ENCODE measurements around the gene ART4.
A peak's percentile ranks its signal among the peaks of the same experiment; 100 is the strongest.

ART4 gene

GRCh38 chr12:14802721-14803010 is 40.7 kb downstream of the ART4 start:
- Histone ChIP-seq H3K4me1 (ENCODE audit: low read length) (peaks cover 12% of the 10 kb centered on the region; the same call in 1 of the 2 replicates), H3K4me3 (ENCODE audit: low read length) (peak overlapping the region; percentile 89), H3K4me2 (ENCODE audit: low read depth, low read length) (peak overlapping the region; percentile 76), H3K9me2 (replicated peaks; ENCODE audit: insufficient read depth, low read length) (no peaks in the 10 kb centered on the region), H4K20me1 (ENCODE audit: insufficient read depth, low read length) (no peaks in the 10 kb centered on the region), H3K27ac (ENCODE audit: low read length) (peak overlapping the region; percentile 74), H3K79me2 (ENCODE audit: low read length) (peaks cover 55% of the 10 kb centered on the region), H2AFZ (ENCODE audit: low read length) (peak overlapping the region; percentile 48), H3F3A (ENCODE audit: insufficient read depth, low read length) (no peaks in the 10 kb centered on the region; the same call in 1 of the 2 replicates), H3K27me3 (replicated peaks; ENCODE audit: insufficient read depth, low read length) (no peaks in the 10 kb centered on the region), H3K9ac (ENCODE audit: low read length) (peak overlapping the region; percentile 93), H3K9me3 (replicated peaks; ENCODE audit: insufficient read depth, low read length) (no peaks in the 10 kb centered on the region), H3K36me3 (replicated peaks; ENCODE audit: insufficient read depth, low read length) (peaks cover 9% of the 10 kb centered on the region; the same call in 1 of the 2 replicates)
- no peak for DNase-seq
- no peak for TF ChIP-seq EZH2phosphoT487 (IDR thresholded peaks at IDR 0.05; ENCODE audit: low read length)
- TF ChIP-seq CTCF (IDR thresholded peaks at IDR 0.05; ENCODE audit: low read length) = no peak
- no peak for TF ChIP-seq EZH2 (optimal IDR thresholded peaks at IDR 0.05; ENCODE audit: low read depth, low read length)

GRCh38 chr12:14802247-14802646 is 41.1 kb downstream of the ART4 start:
- Histone ChIP-seq H3K4me3 (ENCODE audit: low read length) (peak overlapping the region; percentile 89), H3F3A (ENCODE audit: insufficient read depth, low read length) (no peaks in the 10 kb centered on the region; the same call in 1 of the 2 replicates), H3K4me2 (ENCODE audit: low read depth, low read length) (peak overlapping the region; percentile 76), H2AFZ (ENCODE audit: low read length) (no peak overlapping the region), H4K20me1 (ENCODE audit: insufficient read depth, low read length) (no peaks in the 10 kb centered on the region), H3K36me3 (replicated peaks; ENCODE audit: insufficient read depth, low read length) (peaks cover 10% of the 10 kb centered on the region; the same call in 1 of the 2 replicates), H3K9ac (ENCODE audit: low read length) (peak overlapping the region; percentile 93), H3K27ac (ENCODE audit: low read length) (peak overlapping the region; percentile 74; the same call in 1 of the 2 replicates), H3K4me1 (ENCODE audit: low read length) (peaks cover 12% of the 10 kb centered on the region; the same call in 1 of the 2 replicates), H3K9me3 (replicated peaks; ENCODE audit: insufficient read depth, low read length) (no peaks in the 10 kb centered on the region), H3K9me2 (replicated peaks; ENCODE audit: insufficient read depth, low read length) (no peaks in the 10 kb centered on the region), H3K79me2 (ENCODE audit: low read length) (peaks cover 59% of the 10 kb centered on the region), H3K27me3 (replicated peaks; ENCODE audit: insufficient read depth, low read length) (no peaks in the 10 kb centered on the region)
- TF ChIP-seq EZH2phosphoT487 (IDR thresholded peaks at IDR 0.05; ENCODE audit: low read length) (no peak), EZH2 (optimal IDR thresholded peaks at IDR 0.05; ENCODE audit: low read depth, low read length) (no peak), CTCF (IDR thresholded peaks at IDR 0.05; ENCODE audit: low read length) (no peak)
- DNase-seq = no peak

- Histone ChIP-seq H3K27me3 (replicated peaks; ENCODE audit: insufficient read depth, low read length) (no peaks in the 10 kb centered on the region), H3K9ac (ENCODE audit: low read length) (no peak overlapping the region), H3K27ac (ENCODE audit: low read length) (peak overlapping the region; percentile 37; the same call in 1 of the 2 replicates), H3K36me3 (replicated peaks; ENCODE audit: insufficient read depth, low read length) (peaks cover 20% of the 10 kb centered on the region; the same call in 1 of the 2 replicates), H3K4me1 (ENCODE audit: low read length) (no peaks in the 10 kb centered on the region), H3K4me2 (ENCODE audit: low read depth, low read length) (no peak overlapping the region), H3K9me3 (replicated peaks; ENCODE audit: insufficient read depth, low read length) (no peaks in the 10 kb centered on the region), H3K79me2 (ENCODE audit: low read length) (peaks cover 48% of the 10 kb centered on the region), H4K20me1 (ENCODE audit: insufficient read depth, low read length) (no peaks in the 10 kb centered on the region), H2AFZ (ENCODE audit: low read length) (no peak overlapping the region), H3K9me2 (replicated peaks; ENCODE audit: insufficient read depth, low read length) (no peaks in the 10 kb centered on the region), H3F3A (ENCODE audit: insufficient read depth, low read length) (no peaks in the 10 kb centered on the region), H3K4me3 (ENCODE audit: low read length) (no peak overlapping the region)
- no peak for DNase-seq
- TF ChIP-seq EZH2phosphoT487 (IDR thresholded peaks at IDR 0.05; ENCODE audit: low read length) (no peak), CTCF (IDR thresholded peaks at IDR 0.05; ENCODE audit: low read length) (no peak), EZH2 (optimal IDR thresholded peaks at IDR 0.05; ENCODE audit: low read depth, low read length) (no peak)
Measured at GRCh38 chr12:14795028-14795448, 48.3 kb downstream of the ART4 start.

Data from MM.1S (cell line).